Fibroblast of lung (primary cell): ENCODE measurements around the gene PRKAG2. TPM values are rescaled to one million over a fixed set of nuclear protein-coding genes. Genes with fewer than 3 reads are reported as not detected.

Experiments used
- DNase-seq, 2 donors: peaks; one replicate each; pipeline versions ENCODE4 v3.0.0 to v3.0.0-alpha.2; 2010; ENCODE audit warnings: low read depth in 2 of 2
- H2AFZ ChIP-seq: 2 replicates; pipeline ENCODE4 v1.5.1; 2012; ENCODE audit warnings: low read length, control low read depth, inconsistent platforms
- H3K27ac ChIP-seq: 2 replicates; pipeline ENCODE4 v1.5.1; 2011; ENCODE audit warnings: low read length, control low read depth; ENCODE audit not compliant: insufficient read depth
- H3K27me3 ChIP-seq: 2 replicates; pipeline ENCODE4 v1.5.1; 2011; ENCODE audit warnings: mild to moderate bottlenecking, low read length; ENCODE audit not compliant: control insufficient read depth, insufficient read depth
- H3K36me3 ChIP-seq: 2 replicates; pipeline ENCODE4 v1.5.1; 2011; ENCODE audit warnings: low read length; ENCODE audit not compliant: control insufficient read depth, insufficient read depth
- H3K4me1 ChIP-seq: 2 replicates; pipeline ENCODE4 v1.5.1; 2011; ENCODE audit warnings: low read length; ENCODE audit not compliant: control insufficient read depth, insufficient read depth; ENCODE audit errors: extremely low read depth
- H3K4me2 ChIP-seq: 2 replicates; pipeline ENCODE4 v1.5.1; 2011; ENCODE audit warnings: low read length, control low read depth; ENCODE audit not compliant: insufficient read depth; ENCODE audit errors: extremely low read depth
- H3K4me3 ChIP-seq, 4 experiments: fragments of 200-600 bp in 1 of 4; sonication (generic) in 1 of 4; replicated peaks in 1 of 4; 2 replicates each; pipeline ENCODE4 v1.5.1; 2011 to 2016; ENCODE audit warnings: low read length in 4 of 4, low read depth in 3 of 4, mild to moderate bottlenecking in 3 of 4, control low read depth in 2 of 4, inconsistent platforms in 1 of 4, mixed read lengths in 1 of 4; ENCODE audit not compliant: insufficient read depth in 1 of 4; ENCODE audit errors: control extremely low read depth in 1 of 4
- H3K79me2 ChIP-seq: 2 replicates; pipeline ENCODE4 v1.5.1; 2012; ENCODE audit warnings: mild to moderate bottlenecking, low read length, inconsistent platforms; ENCODE audit not compliant: control insufficient read depth, insufficient read depth
- H3K9ac ChIP-seq: 2 replicates; pipeline ENCODE4 v1.5.1; 2011; ENCODE audit warnings: mild to moderate bottlenecking, low read length, control low read depth; ENCODE audit not compliant: insufficient read depth
- H3K9me3 ChIP-seq: 2 replicates; pipeline ENCODE4 v1.5.1; 2012; ENCODE audit warnings: low read depth, low read length; ENCODE audit not compliant: control insufficient read depth, insufficient read depth
- H4K20me1 ChIP-seq: 2 replicates; pipeline ENCODE4 v1.5.1; 2011; ENCODE audit warnings: low read length; ENCODE audit not compliant: control insufficient read depth, insufficient read depth; ENCODE audit errors: extremely low read depth
- EZH2 ChIP-seq: IDR thresholded peaks from 2 replicates; pipeline ENCODE4 v1.5.1; 2012; ENCODE audit warnings: low read length, control low read depth, mild to moderate bottlenecking; ENCODE audit errors: missing control alignments
- polyA plus RNA-seq, 2 donors: library from polyadenylated mRNA; depleted of rRNA in 1 of 2; stranded (reverse) in 1 of 2; unstranded in 1 of 2; fragments of >200 nt; gene quantifications; 2 replicates each; pipeline ENCODE4 v1.2.1, GENCODE V29; 2011 to 2012; ENCODE audit warnings: missing spikeins in 1 of 2
- total RNA-seq: library from RNA; depleted of rRNA; stranded (reverse); fragments of >200 nt; gene quantifications from 2 replicates; pipeline ENCODE4 v1.2.1, GENCODE V29; 2014
- TF ChIP-seq, protein P1 (sequence below), 2 donors: IDR thresholded peaks in 1 of 2; conservative IDR thresholded peaks in 1 of 2; 1 replicate in 1 of 2; 2 replicates in 1 of 2; pipeline ENCODE4 v1.5.1; 2011 to 2012; ENCODE audit warnings: low read length in 2 of 2, control low read depth in 1 of 2, inconsistent platforms in 1 of 2, low read depth in 1 of 2, mild to moderate bottlenecking in 1 of 2

Gene PRKAG2
- total and polyA plus RNA-seq, 2 donors (not counting 1 experiment from before 2014, with no cell fraction given) = 11.9 to 56.7 TPM

DNA sequence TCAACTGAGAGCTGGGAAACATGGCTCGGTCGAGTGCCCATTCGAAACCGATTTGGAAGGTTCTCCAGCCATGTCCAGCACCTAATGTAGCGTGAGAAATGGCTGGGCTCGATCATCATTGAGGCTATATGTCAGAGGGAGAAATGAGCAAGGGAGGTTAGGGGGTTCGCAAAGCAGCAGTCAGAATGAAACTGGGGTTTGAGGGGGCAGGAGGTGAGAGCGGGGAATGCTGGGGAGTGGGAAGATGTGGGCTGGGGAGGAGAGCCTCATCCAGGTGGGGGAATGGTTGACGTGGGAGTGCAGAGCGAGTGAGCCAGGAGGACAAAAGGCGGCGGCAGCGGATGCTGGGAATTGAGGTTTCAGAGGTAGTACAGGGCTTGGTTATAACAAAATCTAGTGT lies 44.5 kb upstream of the PRKAG2 start:
- TF ChIP-seq, protein P1, sequence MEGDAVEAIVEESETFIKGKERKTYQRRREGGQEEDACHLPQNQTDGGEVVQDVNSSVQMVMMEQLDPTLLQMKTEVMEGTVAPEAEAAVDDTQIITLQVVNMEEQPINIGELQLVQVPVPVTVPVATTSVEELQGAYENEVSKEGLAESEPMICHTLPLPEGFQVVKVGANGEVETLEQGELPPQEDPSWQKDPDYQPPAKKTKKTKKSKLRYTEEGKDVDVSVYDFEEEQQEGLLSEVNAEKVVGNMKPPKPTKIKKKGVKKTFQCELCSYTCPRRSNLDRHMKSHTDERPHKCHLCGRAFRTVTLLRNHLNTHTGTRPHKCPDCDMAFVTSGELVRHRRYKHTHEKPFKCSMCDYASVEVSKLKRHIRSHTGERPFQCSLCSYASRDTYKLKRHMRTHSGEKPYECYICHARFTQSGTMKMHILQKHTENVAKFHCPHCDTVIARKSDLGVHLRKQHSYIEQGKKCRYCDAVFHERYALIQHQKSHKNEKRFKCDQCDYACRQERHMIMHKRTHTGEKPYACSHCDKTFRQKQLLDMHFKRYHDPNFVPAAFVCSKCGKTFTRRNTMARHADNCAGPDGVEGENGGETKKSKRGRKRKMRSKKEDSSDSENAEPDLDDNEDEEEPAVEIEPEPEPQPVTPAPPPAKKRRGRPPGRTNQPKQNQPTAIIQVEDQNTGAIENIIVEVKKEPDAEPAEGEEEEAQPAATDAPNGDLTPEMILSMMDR (conservative IDR thresholded peaks at IDR 0.05 in 1 of 2, IDR thresholded peaks at IDR 0.05 in 1 of 2; ENCODE audit: low read depth in 1 of 2, low read length in 2 of 2) = no peak
- no peak for TF ChIP-seq EZH2
- H3K4me2 ChIP-seq = no peak overlapping the region
- H3K9me3 ChIP-seq = no peaks in the 10 kb centered on the region
- DNase-seq = no peak
- no peaks in the 10 kb centered on the region for H3K27me3 ChIP-seq
- H3K9ac ChIP-seq = no peak overlapping the region
- H2AFZ ChIP-seq = no peak overlapping the region
- H3K27ac ChIP-seq = no peak overlapping the region
- no peak overlapping the region for H3K4me3 ChIP-seq
- H3K79me2 ChIP-seq = no peaks in the 10 kb centered on the region
- H4K20me1 ChIP-seq = no peaks in the 10 kb centered on the region
- H3K4me1 ChIP-seq = no peaks in the 10 kb centered on the region
- H3K36me3 ChIP-seq = no peaks in the 10 kb centered on the region

DNA sequence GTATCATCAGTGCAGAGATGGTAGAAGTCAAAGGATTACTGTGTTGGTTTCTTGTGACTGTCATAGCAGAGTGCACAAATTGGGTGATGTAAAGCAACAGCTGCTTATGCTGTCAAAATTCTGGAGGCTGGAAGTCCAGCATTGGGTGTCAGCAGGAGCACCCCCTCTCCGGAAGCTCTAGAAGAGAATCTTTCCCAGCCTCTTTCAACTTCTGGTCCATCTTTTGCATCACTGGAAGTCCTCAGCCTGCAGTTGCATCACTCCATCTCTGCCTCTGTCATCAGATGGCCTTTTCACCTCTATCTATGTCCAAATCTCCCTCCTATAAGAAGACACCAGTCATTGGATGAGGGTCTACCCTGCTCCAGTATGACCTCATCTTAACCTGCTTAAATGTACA lies 43.6 kb upstream of the PRKAG2 start:
- Histone ChIP-seq H3K9me3 (no peaks in the 10 kb centered on the region), H3K4me2 (no peak overlapping the region), H4K20me1 (no peaks in the 10 kb centered on the region), H3K27ac (no peak overlapping the region), H3K27me3 (no peaks in the 10 kb centered on the region), H3K4me3 (no peak overlapping the region), H3K36me3 (no peaks in the 10 kb centered on the region), H3K4me1 (no peaks in the 10 kb centered on the region), H3K9ac (no peak overlapping the region), H2AFZ (no peak overlapping the region), H3K79me2 (no peaks in the 10 kb centered on the region)
- no peak for DNase-seq
- TF ChIP-seq, protein P1 (conservative IDR thresholded peaks at IDR 0.05 in 1 of 2, IDR thresholded peaks at IDR 0.05 in 1 of 2; ENCODE audit: low read depth in 1 of 2, low read length in 2 of 2) = no peak
- no peak for TF ChIP-seq EZH2

DNA sequence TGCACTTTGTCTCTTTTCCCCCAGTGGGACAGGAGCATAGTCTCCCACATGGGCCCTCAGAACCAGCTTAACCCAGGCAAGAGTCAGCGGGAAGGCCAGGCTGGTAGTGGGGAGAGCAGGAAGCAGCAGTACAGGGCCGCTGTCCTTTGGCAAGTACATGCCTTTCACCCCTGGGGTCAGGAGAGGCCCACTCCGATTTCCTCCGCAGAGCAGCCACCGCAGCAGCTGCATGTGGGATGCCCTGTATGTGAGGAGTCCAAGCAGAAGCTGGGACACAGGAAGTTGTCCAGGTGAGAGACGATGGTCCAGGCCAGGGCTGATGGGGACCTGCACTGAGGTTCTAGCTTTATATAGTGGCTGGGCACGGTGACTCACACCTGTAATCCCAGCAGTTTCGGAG lies 42.7 kb upstream of the PRKAG2 start:
- no peaks in the 10 kb centered on the region for H3K9me3 ChIP-seq
- H3K27me3 ChIP-seq = no peaks in the 10 kb centered on the region
- no peak overlapping the region for H2AFZ ChIP-seq
- no peaks in the 10 kb centered on the region for H3K79me2 ChIP-seq
- TF ChIP-seq EZH2 = no peak
- TF ChIP-seq, protein P1 (conservative IDR thresholded peaks at IDR 0.05 in 1 of 2, IDR thresholded peaks at IDR 0.05 in 1 of 2; ENCODE audit: low read depth in 1 of 2, low read length in 2 of 2) = no peak
- H3K4me3 ChIP-seq = no peak overlapping the region
- DNase-seq = no peak
- H4K20me1 ChIP-seq = no peaks in the 10 kb centered on the region
- H3K4me2 ChIP-seq = no peak overlapping the region
- H3K4me1 ChIP-seq = no peaks in the 10 kb centered on the region
- H3K27ac ChIP-seq = no peak overlapping the region
- no peaks in the 10 kb centered on the region for H3K36me3 ChIP-seq
- no peak overlapping the region for H3K9ac ChIP-seq
